KMS-11 (cell line): ENCODE results near the gene EOLA1.
A peak's percentile ranks its signal among the peaks of the same experiment; 100 is the strongest.
"Not testable (repeated sequence)": the region's sequence is repeated elsewhere in the genome, so short reads cannot be mapped to it uniquely, and the experiment has no call there.

Experiments used
- H2AFZ ChIP-seq: fragments of 200-600 bp; sonication (generic); 2 replicates; pipeline ENCODE4 v1.6.1; 2016; ENCODE audit warnings: antibody characterized with exemption, mixed run types, low read depth
- H3K27ac ChIP-seq: fragments of 200-600 bp; sonication (generic); 2 replicates; pipeline ENCODE4 v1.6.1; 2016; ENCODE audit warnings: mild to moderate bottlenecking, mixed run types
- H3K27me3 ChIP-seq: fragments of 200-600 bp; sonication (generic); 2 replicates; pipeline ENCODE4 v1.6.1; 2017; ENCODE audit warnings: mild to moderate bottlenecking, low read depth, mixed run types, moderate library complexity; ENCODE audit not compliant: insufficient read depth
- H3K36me3 ChIP-seq: fragments of 200-600 bp; sonication (generic); 2 replicates; pipeline ENCODE4 v1.6.1; 2017; ENCODE audit warnings: mild to moderate bottlenecking, mixed run types; ENCODE audit not compliant: insufficient read depth
- H3K4me1 ChIP-seq: fragments of 200-600 bp; sonication (generic); 2 replicates; pipeline ENCODE4 v1.6.1; 2016; ENCODE audit warnings: mild to moderate bottlenecking, low read depth, mixed run types; ENCODE audit not compliant: poor library complexity, severe bottlenecking
- H3K4me2 ChIP-seq: fragments of 200-600 bp; sonication (generic); 2 replicates; pipeline ENCODE4 v1.7.0; 2016; ENCODE audit warnings: mild to moderate bottlenecking, mixed run types
- H3K4me3 ChIP-seq: fragments of 200-600 bp; sonication (generic); IDR thresholded peaks from 2 replicates; pipeline ENCODE4 v1.6.1; 2017; ENCODE audit warnings: low read depth, low read length, mixed read lengths; ENCODE audit not compliant: insufficient read depth
- H3K79me2 ChIP-seq: fragments of 200-600 bp; sonication (generic); 2 replicates; pipeline ENCODE4 v1.6.1; 2016; ENCODE audit warnings: low read depth, mixed run types; ENCODE audit not compliant: insufficient read depth
- H3K9ac ChIP-seq: fragments of 200-600 bp; sonication (generic); 2 replicates; pipeline ENCODE4 v1.6.1; 2016; ENCODE audit warnings: mild to moderate bottlenecking, mixed run types
- H4K20me1 ChIP-seq: fragments of 200-600 bp; sonication (generic); 2 replicates; pipeline ENCODE4 v1.6.1; 2016; ENCODE audit warnings: mild to moderate bottlenecking, mixed run types; ENCODE audit not compliant: insufficient read depth
- CTCF ChIP-seq: fragments of 200-600 bp; sonication (generic); conservative IDR thresholded peaks from 2 replicates; pipeline ENCODE4 v1.6.1; 2017; ENCODE audit warnings: low read depth, mild to moderate bottlenecking, antibody characterized with exemption, low read length, moderate library complexity, mixed read lengths

EOLA1 gene

GRCh38 chrX:149498767-149499166 is 42.0 kb upstream of the EOLA1 start:
- Histone ChIP-seq H3K4me2 (no peak overlapping the region), H4K20me1 (no peaks in the 10 kb centered on the region), H3K79me2 (no peaks in the 10 kb centered on the region), H3K4me1 (peaks cover 28% of the 10 kb centered on the region), H3K27me3 (no peaks in the 10 kb centered on the region), H3K36me3 (no peaks in the 10 kb centered on the region), H2AFZ (no peak overlapping the region), H3K27ac (no peak overlapping the region), H3K9ac (no peak overlapping the region), H3K4me3 (no peak overlapping the region)
- no peak for TF ChIP-seq CTCF

- no peaks in the 10 kb centered on the region for H4K20me1 ChIP-seq
- no peak overlapping the region for H3K4me3 ChIP-seq
- no peak for TF ChIP-seq CTCF
- H3K4me2 ChIP-seq = no peak overlapping the region
- H3K9ac ChIP-seq = no peak overlapping the region
- H3K79me2 ChIP-seq = no peaks in the 10 kb centered on the region
- no peaks in the 10 kb centered on the region for H3K36me3 ChIP-seq
- no peaks in the 10 kb centered on the region for H3K27me3 ChIP-seq
- no peak overlapping the region for H3K27ac ChIP-seq
- H2AFZ ChIP-seq = no peak overlapping the region
- peaks cover 28% of the 10 kb centered on the region for H3K4me1 ChIP-seq
Observed at GRCh38 chrX:149499766-149500165, 41.0 kb upstream of the EOLA1 start.

- not testable (repeated sequence) for H2AFZ ChIP-seq, H3K27me3 ChIP-seq, H3K79me2 ChIP-seq, H3K4me3 ChIP-seq, H4K20me1 ChIP-seq, H3K36me3 ChIP-seq
- H3K27ac ChIP-seq = peak overlapping the region; percentile 85
- peaks cover 35% of the 10 kb centered on the region for H3K4me1 ChIP-seq
- peak overlapping the region; percentile 45; the same call in 1 of the 2 replicates for H3K4me2 ChIP-seq
- H3K9ac ChIP-seq = peak overlapping the region; percentile 67; the same call in 1 of the 2 replicates
Observed at GRCh38 chrX:149502923-149503322, 37.9 kb upstream of the EOLA1 start.

- H3K4me2 ChIP-seq = peak overlapping the region; percentile 45; the same call in 1 of the 2 replicates
- H3K4me1 ChIP-seq = peaks cover 35% of the 10 kb centered on the region
- H3K27me3 ChIP-seq, H3K79me2 ChIP-seq, H3K36me3 ChIP-seq, H2AFZ ChIP-seq, H3K4me3 ChIP-seq, H4K20me1 ChIP-seq: not testable (repeated sequence)
- peak overlapping the region; percentile 85 for H3K27ac ChIP-seq
- peak overlapping the region; percentile 67; the same call in 1 of the 2 replicates for H3K9ac ChIP-seq
Observed at GRCh38 chrX:149503446-149503845, 37.4 kb upstream of the EOLA1 start.

- peak overlapping the region; percentile 85 for H3K27ac ChIP-seq
- peak overlapping the region; percentile 50 for H3K4me2 ChIP-seq
- no peak overlapping the region for H3K4me3 ChIP-seq
- H4K20me1 ChIP-seq = no peaks in the 10 kb centered on the region
- TF ChIP-seq CTCF = peak; percentile 75
- no peak overlapping the region for H2AFZ ChIP-seq
- H3K79me2 ChIP-seq = no peaks in the 10 kb centered on the region
- peak overlapping the region; percentile 67 for H3K9ac ChIP-seq
- peaks cover 35% of the 10 kb centered on the region for H3K4me1 ChIP-seq
- no peaks in the 10 kb centered on the region for H3K27me3 ChIP-seq
- no peaks in the 10 kb centered on the region for H3K36me3 ChIP-seq
Observed at GRCh38 chrX:149504226-149504914, 36.4 kb upstream of the EOLA1 start.
